ENCODE data around the gene TCOF1. TPM values are rescaled to one million over a fixed set of nuclear protein-coding genes. Genes with fewer than 3 reads are reported as not detected.

The TCOF1 gene
- total RNA-seq, 1 experiment from 2014 or later, result 109 TPM

DNA sequence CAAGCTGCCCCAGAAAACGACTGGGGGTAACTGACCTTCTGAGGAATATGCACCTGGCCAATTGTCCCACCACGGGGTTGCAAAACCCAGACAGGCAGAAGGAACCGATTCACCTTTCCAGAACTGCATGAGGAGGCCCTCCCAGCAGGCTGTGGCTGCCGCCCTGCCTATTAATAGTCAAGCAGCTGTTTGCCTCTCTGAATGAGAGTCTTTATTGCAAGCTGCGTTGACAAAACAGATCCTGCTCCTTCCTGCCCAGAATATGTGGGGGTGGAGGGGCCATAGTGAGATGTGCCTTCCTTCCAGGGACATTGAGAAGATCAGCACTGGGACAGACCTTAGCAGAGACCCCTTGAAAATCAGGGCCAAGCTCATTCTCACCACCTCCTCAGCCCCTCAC is 18.3 kb upstream of the TCOF1 start:
- Histone ChIP-seq H3K27ac (ENCODE audit: low read depth, low read length, poor library complexity, severe bottlenecking) (no peak overlapping the region), H3K4me3 (ENCODE audit: low read depth, low read length, poor library complexity, severe bottlenecking) (no peak overlapping the region), H3K36me3 (ENCODE audit: insufficient read depth, low read length, poor library complexity, severe bottlenecking) (no peaks in the 10 kb centered on the region), H3K4me1 (ENCODE audit: insufficient read depth, low read length, poor library complexity, severe bottlenecking) (no peaks in the 10 kb centered on the region), H3K9me3 (ENCODE audit: low read depth, low read length, poor library complexity, severe bottlenecking) (no peaks in the 10 kb centered on the region), H3K27me3 (replicated peaks; ENCODE audit: insufficient read depth, low read depth, low read length, poor library complexity) (no peaks in the 10 kb centered on the region)
- no TSS peak for BruUV-seq (replicated peaks)
- DNase-seq (ENCODE audit: low spot score), result no peak
- no peak for TF ChIP-seq EZH2 (IDR thresholded peaks at IDR 0.05; ENCODE audit: borderline replicate concordance, low read depth, low read length, poor library complexity, severe bottlenecking)
- TF ChIP-seq, protein P1, sequence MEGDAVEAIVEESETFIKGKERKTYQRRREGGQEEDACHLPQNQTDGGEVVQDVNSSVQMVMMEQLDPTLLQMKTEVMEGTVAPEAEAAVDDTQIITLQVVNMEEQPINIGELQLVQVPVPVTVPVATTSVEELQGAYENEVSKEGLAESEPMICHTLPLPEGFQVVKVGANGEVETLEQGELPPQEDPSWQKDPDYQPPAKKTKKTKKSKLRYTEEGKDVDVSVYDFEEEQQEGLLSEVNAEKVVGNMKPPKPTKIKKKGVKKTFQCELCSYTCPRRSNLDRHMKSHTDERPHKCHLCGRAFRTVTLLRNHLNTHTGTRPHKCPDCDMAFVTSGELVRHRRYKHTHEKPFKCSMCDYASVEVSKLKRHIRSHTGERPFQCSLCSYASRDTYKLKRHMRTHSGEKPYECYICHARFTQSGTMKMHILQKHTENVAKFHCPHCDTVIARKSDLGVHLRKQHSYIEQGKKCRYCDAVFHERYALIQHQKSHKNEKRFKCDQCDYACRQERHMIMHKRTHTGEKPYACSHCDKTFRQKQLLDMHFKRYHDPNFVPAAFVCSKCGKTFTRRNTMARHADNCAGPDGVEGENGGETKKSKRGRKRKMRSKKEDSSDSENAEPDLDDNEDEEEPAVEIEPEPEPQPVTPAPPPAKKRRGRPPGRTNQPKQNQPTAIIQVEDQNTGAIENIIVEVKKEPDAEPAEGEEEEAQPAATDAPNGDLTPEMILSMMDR (conservative IDR thresholded peaks at IDR 0.05; ENCODE audit: low read depth, low read length), result no peak
- intact Hi-C loops (cut with micrococcal nuclease; ENCODE audit: unreplicated experiment), result no loop called here
- ChIA-PET CTCF (no interaction called here), POLR2A (ENCODE audit: low non-redundant PET) (no interaction called here)

DNA sequence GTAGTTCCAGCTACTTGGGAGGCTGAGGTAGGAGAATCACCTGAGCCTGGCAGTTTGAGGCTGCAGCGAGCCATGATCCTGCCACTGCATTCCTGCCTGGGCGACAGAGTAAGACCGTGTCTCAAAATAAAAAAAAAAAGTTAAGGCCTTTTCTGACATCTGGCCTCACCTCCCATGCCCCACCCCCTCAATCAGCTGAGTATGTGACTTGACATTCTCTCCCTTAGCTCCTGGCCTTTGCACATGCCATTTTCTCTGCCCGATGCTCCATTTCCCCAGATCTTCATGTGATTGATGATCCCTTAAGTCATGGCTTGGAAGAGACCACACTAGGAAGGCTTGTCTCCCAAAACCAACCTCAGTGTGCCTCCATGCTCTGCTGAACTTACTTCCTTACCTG is 17.7 kb upstream of the TCOF1 start:
- Histone ChIP-seq H3K27me3 (replicated peaks; ENCODE audit: insufficient read depth, low read depth, low read length, poor library complexity) (no peaks in the 10 kb centered on the region), H3K9me3 (ENCODE audit: low read depth, low read length, poor library complexity, severe bottlenecking) (no peaks in the 10 kb centered on the region), H3K36me3 (ENCODE audit: insufficient read depth, low read length, poor library complexity, severe bottlenecking) (no peaks in the 10 kb centered on the region), H3K27ac (ENCODE audit: low read depth, low read length, poor library complexity, severe bottlenecking) (no peak overlapping the region), H3K4me3 (ENCODE audit: low read depth, low read length, poor library complexity, severe bottlenecking) (no peak overlapping the region), H3K4me1 (ENCODE audit: insufficient read depth, low read length, poor library complexity, severe bottlenecking) (no peaks in the 10 kb centered on the region)
- POLR2A ChIA-PET (ENCODE audit: low non-redundant PET), result no interaction called here
- intact Hi-C loops (cut with micrococcal nuclease; ENCODE audit: unreplicated experiment), result no loop called here
- no peak for DNase-seq (ENCODE audit: low spot score)
- no peak for TF ChIP-seq EZH2 (IDR thresholded peaks at IDR 0.05; ENCODE audit: borderline replicate concordance, low read depth, low read length, poor library complexity, severe bottlenecking)
- TF ChIP-seq, protein P1 (conservative IDR thresholded peaks at IDR 0.05; ENCODE audit: low read depth, low read length), result no peak
- CTCF ChIA-PET, result interaction anchor here (0.6 kb wide), 1 partner anchor 718 kb away, joined by 4 read pairs; no protein-coding TSS in a partner anchor
- no TSS peak for BruUV-seq (replicated peaks)

DNA sequence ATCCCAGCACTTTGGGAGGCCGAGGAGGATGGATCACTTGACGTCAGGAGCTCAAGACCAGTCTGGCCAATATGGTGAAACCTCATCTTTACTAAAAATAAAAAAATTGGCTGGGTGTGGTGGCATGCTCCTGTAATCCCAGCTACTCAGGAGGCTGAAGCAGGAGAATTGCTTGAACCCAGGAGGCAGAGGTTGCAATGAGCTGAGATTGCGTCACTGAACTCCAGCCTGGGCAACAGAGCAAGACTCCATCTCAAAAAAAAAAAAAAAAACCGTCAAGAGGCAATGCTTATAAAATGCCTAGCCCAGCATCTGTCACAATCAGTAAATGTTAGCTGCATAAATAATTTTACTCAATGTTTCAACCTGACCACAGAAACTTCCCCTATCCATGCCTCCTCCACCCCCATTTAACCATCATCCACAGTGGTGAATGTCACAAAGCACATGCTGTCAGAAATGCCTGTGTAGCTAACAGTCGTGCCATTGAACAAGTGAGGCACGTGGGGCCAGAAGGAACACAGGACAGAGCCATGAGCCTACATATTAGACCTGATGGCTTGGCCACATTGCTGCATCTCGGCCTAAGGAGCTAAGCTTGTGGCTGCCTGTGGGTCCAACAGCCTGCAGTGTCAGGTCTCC is 16.8 kb upstream of the TCOF1 start:
- no peak for TF ChIP-seq EZH2 (IDR thresholded peaks at IDR 0.05; ENCODE audit: borderline replicate concordance, low read depth, low read length, poor library complexity, severe bottlenecking)
- TF ChIP-seq, protein P1 (conservative IDR thresholded peaks at IDR 0.05; ENCODE audit: low read depth, low read length), result no peak
- Histone ChIP-seq H3K27ac (ENCODE audit: low read depth, low read length, poor library complexity, severe bottlenecking) (no peak overlapping the region), H3K36me3 (ENCODE audit: insufficient read depth, low read length, poor library complexity, severe bottlenecking) (no peaks in the 10 kb centered on the region), H3K4me1 (ENCODE audit: insufficient read depth, low read length, poor library complexity, severe bottlenecking) (no peaks in the 10 kb centered on the region), H3K9me3 (ENCODE audit: low read depth, low read length, poor library complexity, severe bottlenecking) (no peaks in the 10 kb centered on the region), H3K27me3 (replicated peaks; ENCODE audit: insufficient read depth, low read depth, low read length, poor library complexity) (no peaks in the 10 kb centered on the region), H3K4me3 (ENCODE audit: low read depth, low read length, poor library complexity, severe bottlenecking) (no peak overlapping the region)
- intact Hi-C loops (cut with micrococcal nuclease; ENCODE audit: unreplicated experiment), result no loop called here
- no TSS peak for BruUV-seq (replicated peaks)
- DNase-seq (ENCODE audit: low spot score), result no peak
- POLR2A ChIA-PET (ENCODE audit: low non-redundant PET), result no interaction called here
- CTCF ChIA-PET, result no interaction called here
